Hepatocyte (in vitro differentiated cells): ENCODE data around the gene NUDT22. TPM values are rescaled to one million over a fixed set of nuclear protein-coding genes. Genes with fewer than 3 reads are reported as not detected.

Experiments used
- DNase-seq: peaks from one replicate; pipeline ENCODE4 v3.0.0-alpha.2; 2016; ENCODE audit warnings: low spot score
- H2AFZ ChIP-seq: fragments of 200-600 bp; sonication (generic); 2 replicates; pipeline ENCODE4 v1.6.0; 2016; ENCODE audit warnings: antibody characterized with exemption, mild to moderate bottlenecking
- H3K27ac ChIP-seq: fragments of 200-600 bp; sonication (generic); 2 replicates; pipeline ENCODE4 v1.5.1; 2016; ENCODE audit warnings: mild to moderate bottlenecking
- H3K27me3 ChIP-seq: fragments of 200-600 bp; sonication (generic); 2 replicates; pipeline ENCODE4 v1.6.1; 2016
- H3K36me3 ChIP-seq: fragments of 200-600 bp; sonication (generic); replicated peaks from 2 replicates; pipeline ENCODE4 v1.5.1; 2016; ENCODE audit warnings: low read depth; ENCODE audit not compliant: insufficient read depth
- H3K4me1 ChIP-seq: fragments of 200-600 bp; sonication (generic); 2 replicates; pipeline ENCODE4 v1.5.1; 2016; ENCODE audit warnings: mild to moderate bottlenecking, moderate library complexity; ENCODE audit not compliant: insufficient read depth
- H3K4me2 ChIP-seq: fragments of 200-600 bp; sonication (generic); 2 replicates; pipeline ENCODE4 v1.6.0; 2016
- H3K4me3 ChIP-seq: fragments of 200-600 bp; sonication (generic); 2 replicates; pipeline ENCODE4 v1.5.1; 2016; ENCODE audit warnings: mild to moderate bottlenecking
- H3K79me2 ChIP-seq: fragments of 200-600 bp; sonication (generic); 2 replicates; pipeline ENCODE4 v1.6.0; 2017; ENCODE audit warnings: mild to moderate bottlenecking
- H3K9me2 ChIP-seq: fragments of 200-600 bp; sonication (generic); replicated peaks from 2 replicates; pipeline ENCODE4 v1.6.0; 2017; ENCODE audit warnings: mild to moderate bottlenecking; ENCODE audit not compliant: insufficient read depth
- H3K9me3 ChIP-seq: fragments of 200-600 bp; sonication (generic); 2 replicates; pipeline ENCODE4 v1.5.1; 2016; ENCODE audit warnings: low read depth, mild to moderate bottlenecking
- H4K20me1 ChIP-seq: fragments of 200-600 bp; sonication (generic); 2 replicates; pipeline ENCODE4 v1.6.0; 2016; ENCODE audit warnings: mild to moderate bottlenecking; ENCODE audit not compliant: insufficient read depth, poor library complexity, severe bottlenecking
- CTCF ChIP-seq: fragments of 200-600 bp; sonication (generic); IDR thresholded peaks from 2 replicates; pipeline ENCODE4 v1.5.1; 2016; ENCODE audit warnings: antibody characterized with exemption, mild to moderate bottlenecking; ENCODE audit not compliant: poor library complexity
- EZH2 ChIP-seq: fragments of 200-600 bp; sonication (generic); IDR thresholded peaks from 2 replicates; pipeline ENCODE4 v1.6.1; 2016; ENCODE audit warnings: antibody characterized with exemption, mild to moderate bottlenecking, borderline replicate concordance
- EZH2phosphoT487 ChIP-seq: fragments of 200-600 bp; sonication (generic); IDR thresholded peaks from one replicate; pipeline ENCODE4 v1.6.1; 2018; ENCODE audit warnings: antibody characterized with exemption, mild to moderate bottlenecking, low read depth, moderate library complexity; ENCODE audit not compliant: unreplicated experiment, severe bottlenecking
- WGBS: methylation state at CpG from one replicate; pipeline ENCODE4 v1.1.6; 2016; ENCODE audit warnings: low lambda C conversion rate; ENCODE audit errors: missing lambda C conversion rate; 5-methylcytosine and 5-hydroxymethylcytosine counted together
- polyA plus RNA-seq: library from polyadenylated mRNA; unstranded; fragments of >200 nt; fragmentation: Nextera tagmentation; extraction: Ambion mirVana; gene quantifications from 2 replicates; pipeline ENCODE4 v1.2.1, GENCODE V29; 2016
- total RNA-seq: library from RNA; depleted of rRNA; stranded (reverse); fragments of >200 nt; gene quantifications from 2 replicates; pipeline ENCODE4 v1.2.3, GENCODE V29; 2014

Gene NUDT22
- total and polyA plus RNA-seq, 2 experiments from 2014 or later: 49.5 to 66.6 TPM

DNA sequence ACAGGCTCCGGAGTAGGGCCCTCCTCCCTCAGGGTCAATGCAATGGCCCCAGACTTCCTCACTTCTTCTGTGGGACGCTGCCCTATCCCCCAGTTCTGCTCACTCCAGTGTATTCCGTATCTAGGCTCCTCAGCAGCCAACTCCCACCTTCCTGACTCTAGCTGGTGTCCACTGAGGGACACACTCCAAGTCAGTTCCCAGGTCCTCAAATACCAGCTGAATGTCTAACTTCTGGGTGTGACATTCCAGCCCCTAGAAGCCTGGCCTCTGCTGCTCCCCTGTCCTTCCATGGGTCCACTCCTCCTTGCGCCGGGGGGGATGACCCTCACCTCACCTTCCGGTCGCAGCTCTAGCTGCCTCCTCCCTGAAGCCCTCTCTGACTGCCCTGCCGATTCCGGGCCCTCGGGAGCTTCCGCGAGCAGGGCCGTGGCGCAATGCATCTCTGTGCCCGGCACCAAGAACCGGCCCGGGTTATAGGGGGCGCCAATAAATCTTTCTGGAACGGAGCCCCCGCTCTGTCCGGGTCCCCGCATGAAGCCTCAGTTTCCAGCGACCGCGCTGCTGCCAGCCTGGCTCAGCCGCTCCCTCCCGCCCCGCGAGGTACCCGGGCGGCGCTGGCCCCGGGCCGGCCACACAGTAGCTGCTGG, 42.9 kb downstream of the NUDT22 start:
- TF ChIP-seq EZH2: no peak
- no peak for TF ChIP-seq EZH2phosphoT487
- no peak for TF ChIP-seq CTCF
- H2AFZ ChIP-seq: peak overlapping the region; percentile 43

DNA sequence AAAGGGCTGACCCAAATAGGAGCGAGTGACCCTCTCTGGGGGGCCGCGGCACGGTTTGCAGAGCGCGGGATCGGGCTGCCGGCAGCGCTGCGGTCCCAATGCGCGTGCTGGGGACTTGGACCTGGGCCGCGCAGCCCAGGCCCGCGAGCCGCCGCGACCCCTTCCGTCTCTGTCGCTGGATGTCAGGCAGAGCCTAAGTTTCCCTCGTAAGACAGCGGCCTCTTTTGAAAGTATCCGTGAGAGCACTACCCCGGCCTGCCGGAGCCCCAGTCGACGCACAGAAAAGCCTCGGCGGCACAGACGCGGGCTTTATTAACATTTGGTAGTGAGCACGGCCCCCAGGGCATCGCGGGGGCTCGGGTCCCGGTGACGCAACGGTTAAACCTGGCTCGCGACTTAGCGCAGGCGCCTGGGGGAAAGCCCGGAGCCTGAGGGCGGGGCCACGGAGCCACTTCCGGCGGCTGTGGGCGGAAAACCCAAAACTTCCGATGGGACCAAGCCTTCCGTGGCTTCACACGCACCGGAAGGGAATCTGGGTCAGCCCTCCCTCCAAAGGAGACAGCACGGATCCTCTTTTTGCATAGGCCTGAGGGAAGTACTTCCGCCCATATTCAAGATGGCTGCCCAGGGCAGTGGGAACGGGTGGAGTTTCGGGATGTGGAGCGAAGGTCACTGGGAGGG, 43.6 kb downstream of the NUDT22 start:
- H4K20me1 ChIP-seq: no peaks in the 10 kb centered on the region
- H2AFZ ChIP-seq: peak overlapping the region; percentile 43
- no peak for TF ChIP-seq EZH2
- TF ChIP-seq EZH2phosphoT487: no peak
- peak; percentile 27 for TF ChIP-seq CTCF
- peak overlapping the region; percentile 95 for H3K27ac ChIP-seq
- peaks cover 26% of the 10 kb centered on the region for H3K4me1 ChIP-seq
- H3K27me3 ChIP-seq: no peaks in the 10 kb centered on the region
- under 1% methylated on average over 57 of the region's 58 CpGs for WGBS
- H3K36me3 ChIP-seq: no peaks in the 10 kb centered on the region
- H3K79me2 ChIP-seq: peaks cover 18% of the 10 kb centered on the region
- DNase-seq: peak; percentile 99
- no peaks in the 10 kb centered on the region for H3K9me2 ChIP-seq
- peak overlapping the region; percentile 15 for H3K4me3 ChIP-seq
- no peaks in the 10 kb centered on the region for H3K9me3 ChIP-seq
- H3K4me2 ChIP-seq: peak overlapping the region; percentile 95

More for the DNA sequence above, 42.9 kb downstream of the NUDT22 start:
- DNase-seq: peak; percentile 70
- Histone ChIP-seq H3K4me1 (peaks cover 26% of the 10 kb centered on the region), H3K9me3 (no peaks in the 10 kb centered on the region), H4K20me1 (no peaks in the 10 kb centered on the region), H3K27me3 (no peaks in the 10 kb centered on the region), H3K4me3 (peak overlapping the region; percentile 15), H3K79me2 (peaks cover 18% of the 10 kb centered on the region), H3K27ac (peak overlapping the region; percentile 87), H3K4me2 (peak overlapping the region; percentile 83), H3K9me2 (no peaks in the 10 kb centered on the region), H3K36me3 (no peaks in the 10 kb centered on the region)
- 1% methylated on average over 30 of the region's 34 CpGs for WGBS

DNA sequence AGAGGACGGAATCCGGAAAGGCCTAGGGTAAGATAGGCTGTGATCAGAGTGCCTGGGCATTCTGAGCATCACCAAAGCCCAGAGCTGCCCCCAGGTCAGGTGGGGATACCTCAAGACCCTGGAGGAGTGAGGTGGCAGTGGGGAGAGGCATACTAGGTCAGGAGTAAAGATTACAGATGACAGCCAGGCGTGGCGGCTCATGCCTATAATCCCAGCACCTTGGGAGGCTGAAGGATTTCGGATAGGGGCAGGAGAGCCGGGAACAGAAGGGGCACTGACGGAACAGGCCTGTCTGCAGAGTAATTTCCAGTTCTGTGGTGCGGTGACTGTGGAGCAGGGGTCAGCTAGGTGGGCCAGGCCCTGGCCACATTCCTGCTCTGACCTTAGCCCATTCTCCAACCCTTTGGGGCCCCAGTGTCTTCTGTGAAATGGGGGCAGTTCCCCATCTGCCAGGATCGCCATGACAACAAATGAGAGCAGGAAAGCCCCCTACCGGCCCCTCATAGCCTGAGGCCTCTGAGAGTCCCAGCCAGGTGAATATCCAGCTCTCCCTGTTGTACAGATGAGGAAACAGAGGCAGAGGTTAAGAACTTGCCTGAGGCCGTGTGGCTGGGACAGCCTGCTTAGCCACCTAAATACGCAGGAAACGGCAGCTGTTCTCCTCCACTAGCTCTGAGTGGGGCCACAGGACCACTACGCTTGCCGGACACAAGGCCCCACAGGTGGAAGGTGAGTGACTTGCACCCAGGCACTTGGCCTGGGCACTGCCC, 49.1 kb downstream of the NUDT22 start:
- Histone ChIP-seq H2AFZ (no peak overlapping the region), H3K27me3 (no peaks in the 10 kb centered on the region), H3K4me1 (peaks cover 14% of the 10 kb centered on the region), H3K36me3 (no peaks in the 10 kb centered on the region), H4K20me1 (no peaks in the 10 kb centered on the region), H3K4me3 (no peak overlapping the region), H3K4me2 (no peak overlapping the region), H3K27ac (no peak overlapping the region), H3K79me2 (peaks cover 18% of the 10 kb centered on the region), H3K9me2 (no peaks in the 10 kb centered on the region), H3K9me3 (no peaks in the 10 kb centered on the region)
- DNase-seq: no peak
- no peak for TF ChIP-seq EZH2phosphoT487
- TF ChIP-seq CTCF: no peak
- no peak for TF ChIP-seq EZH2
- 86% methylated on average over 15 of the region's 15 CpGs for WGBS
